PC-3 (cell line): ENCODE data around the gene IRGC. TPM values are rescaled to one million over a fixed set of nuclear protein-coding genes. Genes with fewer than 3 reads are reported as not detected.

ENCODE experiments used
- ATAC-seq: fragments of 200-7000 bp; cut with Tn5 transposase; 2 replicates; pipeline ENCODE4 v1.9.1; 2020; ENCODE audit warnings: mild to moderate bottlenecking, moderate library complexity
- BruUV-seq: library from RNA; stranded (reverse); fragments of 400-500 nt; replicated peaks from 2 replicates; lab custom pipeline; 2021; lab: Mats Ljungman, UMichigan
- CTCF ChIA-PET: fragments of 300-600 bp; sonication (Branson Sonifier 250); formaldehyde crosslinking; loops from one replicate; lab custom pipeline; 2022; ENCODE audit warnings: antibody characterized with exemption; lab: Charles Lee
- POLR2A ChIA-PET: fragments of 300-600 bp; sonication (Branson Sonifier 250); formaldehyde crosslinking; loops from one replicate; lab custom pipeline; 2022; ENCODE audit warnings: antibody characterized with exemption; ENCODE audit not compliant: unreplicated experiment; lab: Charles Lee
- DNase-seq: peaks from one replicate; pipeline ENCODE4 v3.0.0-alpha.2; 2015
- H2AFZ ChIP-seq: fragments of 300-600 bp; sonication (generic); 2 replicates; pipeline ENCODE4 v1.6.0; 2016; ENCODE audit warnings: antibody characterized with exemption, low read length
- H3F3A ChIP-seq: fragments of 300-600 bp; sonication (generic); one replicate; pipeline ENCODE4 v1.6.0; 2017; ENCODE audit warnings: antibody characterized with exemption, low read length, control low read depth, mild to moderate bottlenecking; ENCODE audit not compliant: unreplicated experiment
- H3K27ac ChIP-seq: fragments of 300-600 bp; sonication (generic); 2 replicates; pipeline ENCODE4 v1.5.1; 2016; ENCODE audit warnings: mild to moderate bottlenecking, low read length
- H3K27me3 ChIP-seq: fragments of 300-600 bp; sonication (generic); 2 replicates; pipeline ENCODE4 v1.6.1; 2016; ENCODE audit warnings: low read length, mixed read lengths
- H3K36me3 ChIP-seq: fragments of 300-600 bp; sonication (generic); 2 replicates; pipeline ENCODE4 v1.6.1; 2016; ENCODE audit warnings: low read depth, mixed run types, low read length, mixed read lengths
- H3K4me1 ChIP-seq: fragments of 300-600 bp; sonication (generic); 2 replicates; pipeline ENCODE4 v1.5.1; 2016; ENCODE audit warnings: low read length; ENCODE audit not compliant: insufficient read depth
- H3K4me2 ChIP-seq: fragments of 300-600 bp; sonication (generic); 2 replicates; pipeline ENCODE4 v1.6.0; 2016; ENCODE audit warnings: low read length
- H3K4me3 ChIP-seq: fragments of 300-600 bp; sonication (generic); 2 replicates; pipeline ENCODE4 v1.5.1; 2016; ENCODE audit warnings: mild to moderate bottlenecking, low read length, mixed read lengths
- H3K79me2 ChIP-seq: fragments of 300-600 bp; sonication (generic); 2 replicates; pipeline ENCODE4 v1.6.1; 2017; ENCODE audit warnings: low read length, mixed read lengths
- H3K9ac ChIP-seq: fragments of 300-600 bp; sonication (generic); 2 replicates; pipeline ENCODE4 v1.6.0; 2016; ENCODE audit warnings: mild to moderate bottlenecking, low read length
- H3K9me2 ChIP-seq: fragments of 300-600 bp; sonication (generic); replicated peaks from 2 replicates; pipeline ENCODE4 v1.6.1; 2016; ENCODE audit warnings: mixed run types, low read length, mixed read lengths
- H3K9me3 ChIP-seq: fragments of 300-600 bp; sonication (generic); 2 replicates; pipeline ENCODE4 v1.6.1; 2016; ENCODE audit warnings: low read length, mixed read lengths
- H4K20me1 ChIP-seq: fragments of 300-600 bp; sonication (generic); 2 replicates; pipeline ENCODE4 v1.6.1; 2016; ENCODE audit warnings: low read length, mixed read lengths
- EZH2 ChIP-seq: fragments of 300-600 bp; sonication (generic); IDR thresholded peaks from one replicate; pipeline ENCODE4 v1.6.1; 2017; ENCODE audit warnings: antibody characterized with exemption, mild to moderate bottlenecking, low read length; ENCODE audit not compliant: unreplicated experiment
- EZH2phosphoT487 ChIP-seq: fragments of 300-600 bp; sonication (generic); IDR thresholded peaks from 2 replicates; pipeline ENCODE4 v1.6.1; 2018; ENCODE audit warnings: mild to moderate bottlenecking, antibody characterized with exemption, low read length, borderline replicate concordance
- intact Hi-C: fragments of 100-400 bp; cut with micrococcal nuclease; formaldehyde crosslinking; loops from 2 replicates; pipeline ENCODE4 v1.9.0; 2023
- total RNA-seq: library from RNA; depleted of rRNA; stranded (reverse); fragments of >200 nt; gene quantifications from 2 replicates; pipeline ENCODE4 v1.2.3, GENCODE V29; 2014
- TF ChIP-seq, protein P1 (sequence below): fragments of 300-600 bp; sonication (generic); conservative IDR thresholded peaks from 2 replicates; pipeline ENCODE4 v1.5.1; 2017; ENCODE audit warnings: antibody characterized with exemption, low read depth, mild to moderate bottlenecking, low read length

The IRGC gene
- total RNA-seq, 1 experiment from 2014 or later, result not detected

DNA sequence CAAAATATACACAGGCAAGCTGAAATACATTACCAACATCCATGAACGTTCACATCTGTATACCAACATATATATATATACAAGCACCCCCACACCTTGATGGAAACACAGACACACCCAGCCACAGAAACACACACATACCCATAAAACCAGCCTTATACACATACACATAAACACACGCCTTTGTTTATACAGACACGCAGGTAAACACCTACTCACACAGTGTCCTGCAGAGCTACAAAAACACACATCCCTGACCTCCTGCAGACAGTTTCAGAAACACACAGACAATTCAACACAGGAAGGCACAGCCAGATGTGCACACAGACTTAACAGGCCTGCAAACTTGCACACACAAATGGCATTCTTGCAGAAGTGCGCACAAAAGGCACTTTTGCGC, 21.3 kb upstream of the IRGC start:
- TF ChIP-seq EZH2phosphoT487 (no peak), EZH2 (no peak)
- TF ChIP-seq, protein P1, sequence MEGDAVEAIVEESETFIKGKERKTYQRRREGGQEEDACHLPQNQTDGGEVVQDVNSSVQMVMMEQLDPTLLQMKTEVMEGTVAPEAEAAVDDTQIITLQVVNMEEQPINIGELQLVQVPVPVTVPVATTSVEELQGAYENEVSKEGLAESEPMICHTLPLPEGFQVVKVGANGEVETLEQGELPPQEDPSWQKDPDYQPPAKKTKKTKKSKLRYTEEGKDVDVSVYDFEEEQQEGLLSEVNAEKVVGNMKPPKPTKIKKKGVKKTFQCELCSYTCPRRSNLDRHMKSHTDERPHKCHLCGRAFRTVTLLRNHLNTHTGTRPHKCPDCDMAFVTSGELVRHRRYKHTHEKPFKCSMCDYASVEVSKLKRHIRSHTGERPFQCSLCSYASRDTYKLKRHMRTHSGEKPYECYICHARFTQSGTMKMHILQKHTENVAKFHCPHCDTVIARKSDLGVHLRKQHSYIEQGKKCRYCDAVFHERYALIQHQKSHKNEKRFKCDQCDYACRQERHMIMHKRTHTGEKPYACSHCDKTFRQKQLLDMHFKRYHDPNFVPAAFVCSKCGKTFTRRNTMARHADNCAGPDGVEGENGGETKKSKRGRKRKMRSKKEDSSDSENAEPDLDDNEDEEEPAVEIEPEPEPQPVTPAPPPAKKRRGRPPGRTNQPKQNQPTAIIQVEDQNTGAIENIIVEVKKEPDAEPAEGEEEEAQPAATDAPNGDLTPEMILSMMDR, result no peak
- Histone ChIP-seq H3K4me2 (no peak overlapping the region), H3K27me3 (no peaks in the 10 kb centered on the region), H3K9me3 (no peaks in the 10 kb centered on the region), H3K79me2 (no peaks in the 10 kb centered on the region), H3K4me3 (no peak overlapping the region), H3K9ac (no peak overlapping the region), H2AFZ (no peak overlapping the region), H3K36me3 (no peaks in the 10 kb centered on the region), H3F3A (no peaks in the 10 kb centered on the region), H3K9me2 (no peaks in the 10 kb centered on the region), H4K20me1 (no peaks in the 10 kb centered on the region), H3K4me1 (peaks cover 8% of the 10 kb centered on the region; the same call in 1 of the 2 replicates), H3K27ac (no peak overlapping the region)
- POLR2A ChIA-PET, result interaction anchor here (0.6 kb wide), 1 partner anchor 20 kb away, joined by 13 read pairs; no protein-coding TSS in a partner anchor
- BruUV-seq, result no TSS peak
- intact Hi-C loops, result no loop called here
- no peak for DNase-seq
- peak; percentile 81 for ATAC-seq
- CTCF ChIA-PET, result no interaction called here

DNA sequence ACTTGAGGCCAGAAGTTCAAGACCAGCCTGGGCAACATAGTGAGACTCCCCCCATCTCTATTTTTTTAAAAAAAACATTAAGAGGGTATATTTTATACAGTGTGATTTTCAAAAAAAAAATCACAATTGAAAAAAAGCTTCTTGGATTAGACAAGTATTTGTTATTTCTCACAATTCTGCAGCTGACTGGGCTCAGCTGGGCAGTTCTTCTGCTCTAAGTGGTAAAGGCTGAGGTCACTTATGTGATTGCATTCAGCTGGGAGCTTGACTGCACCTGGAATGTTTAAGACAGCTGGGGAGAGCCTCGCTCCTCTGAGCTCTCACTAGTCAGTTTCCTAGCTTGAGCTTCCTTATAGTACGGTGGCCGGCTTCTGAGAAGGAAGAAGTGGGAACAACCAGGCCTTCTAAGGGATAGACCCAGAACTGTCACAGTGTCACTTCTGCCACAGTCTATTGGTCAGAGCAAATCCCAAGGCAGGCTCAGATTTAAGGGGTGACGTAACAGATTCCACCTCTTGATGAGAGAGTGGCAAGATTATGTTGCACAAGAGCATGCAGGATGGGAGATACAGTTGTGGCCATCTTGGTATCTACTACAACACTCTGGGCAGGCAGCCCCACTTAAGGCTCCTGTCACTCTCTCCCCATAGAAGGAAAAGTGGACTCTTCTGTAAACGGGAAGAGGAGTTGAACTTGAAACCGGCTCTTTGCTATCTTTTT, 19.7 kb upstream of the IRGC start:
- Histone ChIP-seq H3K9ac (no peak overlapping the region), H3K4me2 (no peak overlapping the region), H3K36me3 (no peaks in the 10 kb centered on the region), H3K27me3 (no peaks in the 10 kb centered on the region), H3K9me3 (no peaks in the 10 kb centered on the region), H3K27ac (no peak overlapping the region), H2AFZ (no peak overlapping the region), H3K4me3 (no peak overlapping the region), H3F3A (no peaks in the 10 kb centered on the region), H4K20me1 (no peaks in the 10 kb centered on the region), H3K9me2 (no peaks in the 10 kb centered on the region), H3K4me1 (peaks cover 22% of the 10 kb centered on the region), H3K79me2 (no peaks in the 10 kb centered on the region)
- POLR2A ChIA-PET, result no interaction called here
- no TSS peak for BruUV-seq
- DNase-seq (no peak), ATAC-seq (no peak)
- CTCF ChIA-PET, result no interaction called here
- TF ChIP-seq EZH2, result no peak
- TF ChIP-seq, protein P1, result no peak
- TF ChIP-seq EZH2phosphoT487, result no peak
- intact Hi-C loops, result no loop called here

DNA sequence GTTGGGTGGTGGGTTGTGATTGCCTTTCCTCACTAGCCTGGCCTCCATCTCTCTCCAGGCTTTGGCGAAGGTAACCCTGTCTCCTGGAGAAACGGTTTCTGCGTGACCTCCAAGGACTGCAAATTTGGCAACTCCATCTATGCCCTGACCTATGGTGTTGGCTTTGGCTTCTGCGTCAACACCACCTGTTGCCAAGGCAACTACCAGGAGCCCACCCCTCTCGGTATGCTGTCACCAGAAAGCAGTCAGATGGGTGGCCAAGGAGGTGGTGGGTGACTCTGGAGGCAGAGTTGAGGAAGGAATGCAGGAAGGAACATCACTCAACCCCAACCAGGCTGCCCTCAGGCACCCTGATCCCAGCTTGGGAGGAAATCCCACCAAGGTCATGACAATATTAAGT, 18.6 kb upstream of the IRGC start:
- Histone ChIP-seq H3K4me1 (peaks cover 29% of the 10 kb centered on the region), H3K79me2 (no peaks in the 10 kb centered on the region), H4K20me1 (no peaks in the 10 kb centered on the region), H3K27ac (no peak overlapping the region), H3K36me3 (no peaks in the 10 kb centered on the region), H3K9me2 (no peaks in the 10 kb centered on the region), H3F3A (no peaks in the 10 kb centered on the region), H3K4me2 (no peak overlapping the region), H2AFZ (no peak overlapping the region), H3K4me3 (no peak overlapping the region), H3K9ac (no peak overlapping the region), H3K27me3 (no peaks in the 10 kb centered on the region), H3K9me3 (no peaks in the 10 kb centered on the region)
- BruUV-seq, result no TSS peak
- intact Hi-C loops, result no loop called here
- no peak for ATAC-seq
- no peak for DNase-seq
- TF ChIP-seq, protein P1, result no peak
- no peak for TF ChIP-seq EZH2phosphoT487
- no peak for TF ChIP-seq EZH2
- ChIA-PET CTCF (no interaction called here), POLR2A (no interaction called here)
